SK-N-SH (cell line): ENCODE data around the gene IL15RA. TPM values are rescaled to one million over a fixed set of nuclear protein-coding genes. Genes with fewer than 3 reads are reported as not detected.

ENCODE experiments used
- CTCF ChIA-PET: fragments of 300-600, 350-600 bp; formaldehyde crosslinking; extraction: SDS; loops from one replicate; lab custom pipeline; 2021; lab: Yijun Ruan, JAX
- POLR2A ChIA-PET: fragments of 350-600 bp; sonication (Branson Sonifier 250); formaldehyde crosslinking; extraction: SDS; loops from one replicate; lab custom pipeline; 2020; ENCODE audit warnings: antibody characterized with exemption, inconsistent platforms; lab: Yijun Ruan, JAX
- DNase-seq: peaks from one replicate; pipeline ENCODE4 v3.0.0; 2012
- H2AFZ ChIP-seq: fragments of 200-600 bp; sonication (generic); 2 replicates; pipeline ENCODE4 v1.8.1; 2016; ENCODE audit warnings: antibody characterized with exemption, mild to moderate bottlenecking, low read depth
- H3F3A ChIP-seq: fragments of 200-600 bp; sonication (generic); replicated peaks from 2 replicates; pipeline ENCODE3; 2016; ENCODE audit warnings: antibody characterized with exemption, mild to moderate bottlenecking; ENCODE audit not compliant: insufficient read depth
- H3K27ac ChIP-seq, 2 experiments: fragments of 200-500 bp in 1 of 2; fragments of 200-600 bp in 1 of 2; sonication (Bioruptor generic) in 1 of 2; sonication (generic), shearing (Covaris generic) in 1 of 2; 2 replicates each; pipeline versions ENCODE4 v1.5.1 to v1.6.1; 2014 to 2016; ENCODE audit warnings: low read depth in 2 of 2, inconsistent platforms in 1 of 2, low read length in 1 of 2, mild to moderate bottlenecking in 1 of 2, mixed read lengths in 1 of 2
- H3K27me3 ChIP-seq: fragments of 200-600 bp; sonication (generic), shearing (Covaris generic); 2 replicates; pipeline ENCODE4 v1.6.1; 2016; ENCODE audit warnings: mixed run types; ENCODE audit not compliant: insufficient read depth
- H3K36me3 ChIP-seq, 2 experiments: fragments of 200-500 bp in 1 of 2; fragments of 200-600 bp in 1 of 2; sonication (Bioruptor generic) in 1 of 2; sonication (generic) in 1 of 2; replicated peaks in 1 of 2; 2 replicates each; pipeline versions ENCODE3 to v1.5.1; 2014 to 2016; ENCODE audit warnings: low read length in 1 of 2, mild to moderate bottlenecking in 1 of 2; ENCODE audit not compliant: insufficient read depth in 2 of 2, control insufficient read depth in 1 of 2
- H3K4me1 ChIP-seq, 2 experiments: fragments of 200-500 bp in 1 of 2; fragments of 200-600 bp in 1 of 2; sonication (Bioruptor generic) in 1 of 2; sonication (generic), shearing (Covaris generic) in 1 of 2; 2 replicates each; pipeline versions ENCODE4 v1.5.1 to v1.6.1; 2014 to 2016; ENCODE audit warnings: low read depth in 1 of 2, low read length in 1 of 2, mixed run types in 1 of 2; ENCODE audit not compliant: insufficient read depth in 2 of 2, control insufficient read depth in 1 of 2
- H3K4me2 ChIP-seq: fragments of 200-600 bp; sonication (generic), shearing (Covaris generic); 2 replicates; pipeline ENCODE4 v1.6.1; 2017; ENCODE audit warnings: mixed run types
- H3K4me3 ChIP-seq, 2 experiments: fragments of 200-500 bp in 1 of 2; fragments of 200-600 bp in 1 of 2; sonication (Bioruptor generic) in 1 of 2; sonication (generic), shearing (Covaris generic) in 1 of 2; 2 replicates each; pipeline versions ENCODE4 v1.5.1 to v1.8.1; 2014 to 2016; ENCODE audit warnings: low read depth in 2 of 2, inconsistent platforms in 1 of 2, low read length in 1 of 2, mild to moderate bottlenecking in 1 of 2, mixed read lengths in 1 of 2, moderate library complexity in 1 of 2
- H3K79me2 ChIP-seq: fragments of 200-600 bp; sonication (generic); 2 replicates; pipeline ENCODE4 v1.8.1; 2017; ENCODE audit warnings: mild to moderate bottlenecking; ENCODE audit not compliant: insufficient read depth
- H3K9ac ChIP-seq: fragments of 200-600 bp; sonication (generic); 2 replicates; pipeline ENCODE4 v1.6.1; 2017; ENCODE audit warnings: mixed run types
- H3K9me2 ChIP-seq: fragments of 200-600 bp; sonication (generic); 2 replicates; pipeline ENCODE4 v1.6.1; 2017; ENCODE audit warnings: mixed run types
- H3K9me3 ChIP-seq: fragments of 200-600 bp; sonication (generic); 2 replicates; pipeline ENCODE4 v1.6.1; 2017; ENCODE audit warnings: mixed run types, mild to moderate bottlenecking, moderate library complexity
- H4K20me1 ChIP-seq: fragments of 200-600 bp; sonication (generic); 2 replicates; pipeline ENCODE4 v1.6.1; 2017; ENCODE audit warnings: mild to moderate bottlenecking, mixed run types; ENCODE audit not compliant: insufficient read depth
- CHD2 ChIP-seq: fragments of 150-350 bp; IDR thresholded peaks from 2 replicates; pipeline ENCODE4 v1.6.1; 2018; ENCODE audit warnings: low read length; ENCODE audit not compliant: partially characterized antibody
- EP300 ChIP-seq, 2 experiments: IDR thresholded peaks; 2 replicates each; pipeline versions ENCODE4 v1.4.0 to v1.6.1; 2012; ENCODE audit warnings: borderline replicate concordance in 1 of 2, low read depth in 1 of 2, low read length in 1 of 2
- GATA2 ChIP-seq: sonication (generic); formaldehyde crosslinking; IDR thresholded peaks from 2 replicates; pipeline ENCODE4 v1.5.0; 2020; ENCODE audit warnings: mild to moderate bottlenecking, missing genetic modification reagents
- JUND ChIP-seq: IDR thresholded peaks from 2 replicates; pipeline ENCODE4 v1.4.0; 2012
- MAX ChIP-seq: IDR thresholded peaks from 2 replicates; pipeline ENCODE4 v1.4.0; 2012; ENCODE audit warnings: low read depth
- MEF2A ChIP-seq: IDR thresholded peaks from 2 replicates; pipeline ENCODE4 v1.4.0; 2012; ENCODE audit warnings: low read depth, borderline replicate concordance
- NRF1 ChIP-seq: IDR thresholded peaks from 2 replicates; pipeline ENCODE4 v1.6.1; 2012; ENCODE audit warnings: low read depth, mild to moderate bottlenecking, low read length
- PBX3 ChIP-seq: IDR thresholded peaks from 2 replicates; pipeline ENCODE4; 2012
- RAD21 ChIP-seq: IDR thresholded peaks from 2 replicates; pipeline ENCODE4 v1.6.1; 2012; ENCODE audit warnings: mild to moderate bottlenecking, low read length
- RFX5 ChIP-seq: IDR thresholded peaks from 2 replicates; pipeline ENCODE4 v1.6.1; 2012; ENCODE audit warnings: mild to moderate bottlenecking, improper control_type of control experiment, low read length
- TAF1 ChIP-seq: IDR thresholded peaks from 2 replicates; pipeline ENCODE4 v1.6.1; 2012; ENCODE audit warnings: low read depth, mild to moderate bottlenecking, low read length, moderate library complexity, borderline replicate concordance
- TEAD4 ChIP-seq: IDR thresholded peaks from 2 replicates; pipeline ENCODE4 v1.4.0; 2012; ENCODE audit warnings: mild to moderate bottlenecking, borderline replicate concordance; ENCODE audit not compliant: insufficient read depth
- USF2 ChIP-seq: fragments of 150-350 bp; IDR thresholded peaks from 2 replicates; pipeline ENCODE4 v1.6.1; 2017; ENCODE audit warnings: antibody characterized with exemption, low read length, low read depth, borderline replicate concordance
- WGBS: methylation state at CpG from one replicate; pipeline ENCODE4 v1.1.6; 2017; ENCODE audit warnings: low lambda C conversion rate; 5-methylcytosine and 5-hydroxymethylcytosine counted together
- polyA plus RNA-seq, 3 experiments: library from polyadenylated mRNA; depleted of rRNA; stranded (reverse); fragments of >200 nt; gene quantifications; 2 replicates each; pipeline ENCODE4 v1.2.3, GENCODE V29; 2012

Gene IL15RA
- polyA plus RNA-seq, 1 of the 3 experiments (the other 2 are of a cell fraction), result 2.1 TPM

- no peaks in the 10 kb centered on the region for H3K27me3 ChIP-seq
- H4K20me1 ChIP-seq, result no peaks in the 10 kb centered on the region
- no peaks in the 10 kb centered on the region for H3K9me2 ChIP-seq
- 71% methylated on average over 9 of the region's 13 CpGs for WGBS
- H3K4me1 ChIP-seq, result no peaks in the 10 kb centered on the region
- H3K9ac ChIP-seq, result no peak overlapping the region
- no peaks in the 10 kb centered on the region for H3K9me3 ChIP-seq
- H3K4me2 ChIP-seq, result no peak overlapping the region
- no peak overlapping the region for H2AFZ ChIP-seq
- DNase-seq, result no peak
- H3K27ac ChIP-seq, result no peak overlapping the region
- POLR2A ChIA-PET, result no interaction called here
- no peaks in the 10 kb centered on the region for H3F3A ChIP-seq
- CTCF ChIA-PET, result interaction anchor here (0.8 to 1.6 kb wide), 3 partner anchors 16 to 122 kb away, joined by 3 to 4 read pairs (median 4); no protein-coding TSS in a partner anchor
- H3K79me2 ChIP-seq, result no peaks in the 10 kb centered on the region
- TF ChIP-seq TAF1 (no peak), RFX5 (no peak), GATA2 (CRISPR knock-in tag) (no peak), USF2 (no peak), TEAD4 (no peak), JUND (no peak), CHD2 (no peak), PBX3 (no peak), RAD21 (no peak), NRF1 (no peak), EP300 (IDR thresholded peaks at IDR 0.05; ENCODE audit: borderline replicate concordance in 1 of 2, low read depth in 1 of 2, low read length in 1 of 2) (no peak), MAX (no peak)
- H3K36me3 ChIP-seq, result no peaks in the 10 kb centered on the region
- no peak overlapping the region for H3K4me3 ChIP-seq
Measured at GRCh38 chr10:5964736-5965135, 12.6 kb downstream of the IL15RA start.

GRCh38 chr10:5963591-5963990 lies 13.8 kb downstream of the IL15RA start:
- CTCF ChIA-PET, result no interaction called here
- H3K4me1 ChIP-seq, result no peaks in the 10 kb centered on the region
- no peak for TF ChIP-seq MEF2A
- TF ChIP-seq TEAD4, result no peak
- TF ChIP-seq PBX3, result no peak
- TF ChIP-seq, all 33 proteins: peak for 0
- POLR2A ChIA-PET, result no interaction called here
- H3F3A ChIP-seq, result peaks cover 5% of the 10 kb centered on the region
- H3K27ac ChIP-seq, result no peak overlapping the region
- no peak overlapping the region for H3K4me3 ChIP-seq
- no peak overlapping the region for H2AFZ ChIP-seq
- no peaks in the 10 kb centered on the region for H3K9me3 ChIP-seq
- H3K4me2 ChIP-seq, result no peak overlapping the region
- WGBS, result 79% methylated on average over 10 of the region's 10 CpGs
- no peaks in the 10 kb centered on the region for H3K9me2 ChIP-seq
- no peaks in the 10 kb centered on the region for H4K20me1 ChIP-seq
- no peaks in the 10 kb centered on the region for H3K36me3 ChIP-seq
- H3K79me2 ChIP-seq, result no peaks in the 10 kb centered on the region
- no peak for DNase-seq
- H3K9ac ChIP-seq, result no peak overlapping the region
- H3K27me3 ChIP-seq, result no peaks in the 10 kb centered on the region
